A549 (cell line): ENCODE measurements around the gene CD300C. TPM values are rescaled to one million over a fixed set of nuclear protein-coding genes. Genes with fewer than 3 reads are reported as not detected.

Experiments
- ATAC-seq, 2 experiments: fragments of 200-7000 bp in 1 of 2; fragments of >200 bp in 1 of 2; cut with Nextera tagmentation in 1 of 2; cut with Tn5 transposase in 1 of 2; 3 replicates each; pipeline versions ENCODE4 v1.8.0 to v1.9.1; 2018 to 2020; ENCODE audit warnings: mild to moderate bottlenecking in 1 of 2, moderate library complexity in 1 of 2
- CTCF ChIA-PET: fragments of 300-600 bp; sonication (Branson Sonifier 250); formaldehyde crosslinking; extraction: SDS; loops from one replicate; lab custom pipeline; 2021; ENCODE audit warnings: antibody characterized with exemption, inconsistent platforms; lab: Yijun Ruan, JAX
- POLR2A ChIA-PET: fragments of 350-600 bp; formaldehyde crosslinking; extraction: SDS; loops from one replicate; lab custom pipeline; 2021; ENCODE audit warnings: antibody characterized with exemption, inconsistent platforms; lab: Yijun Ruan, JAX
- DNase-seq, 2 experiments: peaks; one replicate each; pipeline versions ENCODE4 v3.0.0 to v3.0.0-alpha.2; 2011 to 2016; ENCODE audit warnings: low read depth in 1 of 2, low spot score in 1 of 2
- FAIRE-seq: peaks from 2 replicates; lab custom pipeline; 2011; peaks lifted over from hg19 to GRCh38; lab: Jason Lieb, UNC
- H3K27ac ChIP-seq, 2 experiments: fragments of >200 bp; sonication (Bioruptor Twin); formaldehyde crosslinking; 3 replicates each; pipeline ENCODE4 v1.5.1; 2016 to 2017
- H3K4me1 ChIP-seq: fragments of >200 bp; sonication (Bioruptor Twin); formaldehyde crosslinking; 3 replicates; pipeline ENCODE4 v1.6.1; 2016
- H3K4me2 ChIP-seq: fragments of >200 bp; sonication (Bioruptor Twin); formaldehyde crosslinking; 3 replicates; pipeline ENCODE4 v1.6.1; 2016
- H3K4me3 ChIP-seq: fragments of >200 bp; sonication (Bioruptor Twin); formaldehyde crosslinking; 3 replicates; pipeline ENCODE4 v1.5.1; 2016
- H3K9me3 ChIP-seq: fragments of >200 bp; sonication (Bioruptor Twin); formaldehyde crosslinking; 3 replicates; pipeline ENCODE4 v1.6.1; 2016
- ATOH8 ChIP-seq: fragments of 250-450 bp; sonication (Bioruptor Pico); IDR thresholded peaks from 2 replicates; pipeline ENCODE4 v1.5.0; 2020; ENCODE audit warnings: low read depth, mild to moderate bottlenecking, moderate library complexity
- BCL3 ChIP-seq: fragments of >200 bp; sonication (Bioruptor Twin); formaldehyde crosslinking; IDR thresholded peaks from 3 replicates; pipeline ENCODE4 v1.6.1; 2016
- CHD4 ChIP-seq: fragments of 200-600 bp; sonication (generic); IDR thresholded peaks from 2 replicates; pipeline ENCODE4 v1.6.1; 2016; ENCODE audit warnings: antibody characterized with exemption, mild to moderate bottlenecking, borderline replicate concordance
- CTCF ChIP-seq: fragments of >200 bp; sonication (Bioruptor Twin); formaldehyde crosslinking; IDR thresholded peaks from 3 replicates; pipeline ENCODE4 v1.5.1; 2016
- EP300 ChIP-seq, 2 experiments: fragments of >200 bp; sonication (Bioruptor Twin); formaldehyde crosslinking; IDR thresholded peaks; 2 replicates in 1 of 2; 3 replicates in 1 of 2; pipeline ENCODE4 v1.6.1; 2016 to 2017
- ESRRA ChIP-seq: fragments of 150-350 bp; IDR thresholded peaks from 2 replicates; pipeline ENCODE4 v1.6.1; 2014; ENCODE audit warnings: mild to moderate bottlenecking, low read length, borderline replicate concordance
- HEYL ChIP-seq: fragments of 250-450 bp; sonication (Bioruptor Pico); IDR thresholded peaks from 2 replicates; pipeline ENCODE4 v1.8.0; 2021; ENCODE audit warnings: mild to moderate bottlenecking, moderate library complexity
- HMGXB4 ChIP-seq: fragments of 250-450 bp; sonication (Bioruptor Pico); IDR thresholded peaks from 2 replicates; pipeline ENCODE4 v1.5.0; 2021; ENCODE audit warnings: mild to moderate bottlenecking, moderate library complexity, borderline replicate concordance
- KDM5A ChIP-seq: fragments of 200-600 bp; sonication (generic); IDR thresholded peaks from 2 replicates; pipeline ENCODE4 v1.6.1; 2016; ENCODE audit warnings: antibody characterized with exemption, mild to moderate bottlenecking
- PBX3 ChIP-seq: IDR thresholded peaks from 2 replicates; pipeline ENCODE4 v1.6.1; 2012
- POLR2AphosphoS2 ChIP-seq: conservative IDR thresholded peaks from 2 replicates; pipeline ENCODE4 v1.6.1; 2012; ENCODE audit warnings: low read length, improper control_type of control experiment, inconsistent platforms
- RARB ChIP-seq: fragments of 250-450 bp; sonication (Bioruptor Pico); IDR thresholded peaks from 2 replicates; pipeline ENCODE4 v1.8.0; 2021; ENCODE audit warnings: mild to moderate bottlenecking, moderate library complexity
- REST ChIP-seq: fragments of 200-600 bp; sonication (generic); IDR thresholded peaks from 2 replicates; pipeline ENCODE4 v1.6.1; 2016; ENCODE audit warnings: antibody characterized with exemption, mild to moderate bottlenecking, moderate library complexity
- RNF2 ChIP-seq: fragments of 200-600 bp; sonication (generic); IDR thresholded peaks from 2 replicates; pipeline ENCODE4 v1.6.1; 2016; ENCODE audit warnings: low read depth, mild to moderate bottlenecking, antibody characterized with exemption, moderate library complexity, borderline replicate concordance
- ZFP36 ChIP-seq: fragments of 450-650 bp; IDR thresholded peaks from 2 replicates; pipeline ENCODE4 v1.6.1; 2014; ENCODE audit warnings: borderline replicate concordance; ENCODE audit not compliant: partially characterized antibody
- ZSCAN20 ChIP-seq: fragments of 250-450 bp; sonication (Bioruptor Pico); IDR thresholded peaks from 2 replicates; pipeline ENCODE4 v1.8.0; 2022; ENCODE audit warnings: mild to moderate bottlenecking, moderate library complexity
- WGBS: methylation state at CpG from one replicate; pipeline ENCODE4 v1.1.6; 2017; ENCODE audit errors: missing lambda C conversion rate; 5-methylcytosine and 5-hydroxymethylcytosine counted together
- polyA plus RNA-seq, 4 experiments: library from polyadenylated mRNA; depleted of rRNA in 3 of 4; stranded (reverse); fragments of >200 nt; fragmentation: RNase III in 1 of 4; extraction: RNeasy Plus Mini Kit Qiagen cat#74134 plus additional on column Dnase treatment in 1 of 4; gene quantifications; 2 replicates in 3 of 4; 3 replicates in 1 of 4; pipeline ENCODE4 v1.2.3, GENCODE V29; 2011 to 2017

The CD300C gene
- polyA plus RNA-seq, 2 of the 4 experiments (the other 2 are of a cell fraction): not detected

GRCh38 chr17:74543891-74544760, 1.8 kb downstream of the CD300C start:
- Histone ChIP-seq H3K4me2 (no peak overlapping the region), H3K4me3 (no peak overlapping the region), H3K9me3 (no peaks in the 10 kb centered on the region), H3K27ac (no peak overlapping the region), H3K4me1 (no peaks in the 10 kb centered on the region)
- no peak for FAIRE-seq
- POLR2A ChIA-PET: no interaction called here
- 70% methylated on average over 16 of the region's 18 CpGs for WGBS
- CTCF ChIA-PET: interaction anchor here (0.6 to 1.1 kb wide), 5 partner anchors 11 to 357 kb away, joined by 3 to 4 read pairs (median 3); no protein-coding TSS in a partner anchor
- no peak; a peak in 2 of 6 replicates for ATAC-seq
- TF ChIP-seq RARB (CRISPR knock-in tag) (no peak), HMGXB4 (CRISPR knock-in tag) (no peak)
- no peak for DNase-seq

- H3K4me2 ChIP-seq: no peak overlapping the region
- no peak overlapping the region for H3K4me3 ChIP-seq
- FAIRE-seq: no peak
- POLR2A ChIA-PET: no interaction called here
- CTCF ChIA-PET: interaction anchor here (0.6 to 1.1 kb wide), 5 partner anchors 10 to 356 kb away, joined by 3 to 4 read pairs (median 3); no protein-coding TSS in a partner anchor
- H3K27ac ChIP-seq: no peak overlapping the region
- no peak for ATAC-seq
- no peak for DNase-seq
- H3K4me1 ChIP-seq: no peaks in the 10 kb centered on the region
- TF ChIP-seq EP300 (IDR thresholded peaks at IDR 0.05): no peak
- no peak for TF ChIP-seq RNF2
- no peak for TF ChIP-seq BCL3
- TF ChIP-seq CTCF: no peak
- TF ChIP-seq ZFP36: no peak
- no peak for TF ChIP-seq POLR2AphosphoS2
- TF ChIP-seq ZSCAN20: no peak
- H3K9me3 ChIP-seq: no peaks in the 10 kb centered on the region
- 41% methylated on average over 13 of the region's 14 CpGs for WGBS
These were observed 2.5 kb downstream of the CD300C start for GRCh38 chr17:74543406-74543805.

GRCh38 chr17:74542727-74543383, 3.1 kb downstream of the CD300C start:
- CTCF ChIA-PET: interaction anchor here (0.7 to 1.1 kb wide), 3 partner anchors 10 to 163 kb away, joined by 3 to 4 read pairs (median 3); no protein-coding TSS in a partner anchor
- no peak for FAIRE-seq
- no peak overlapping the region for H3K4me2 ChIP-seq
- TF ChIP-seq ESRRA (no peak), REST (no peak), CHD4 (no peak), BCL3 (no peak), ATOH8 (CRISPR knock-in tag) (no peak), HEYL (no peak), KDM5A (no peak), PBX3 (no peak), ZSCAN20 (no peak)

More at GRCh38 chr17:74542727-74543383, 3.1 kb downstream of the CD300C start:
- DNase-seq (no peak), ATAC-seq (no peak)
- H3K27ac ChIP-seq: no peak overlapping the region
- POLR2A ChIA-PET: no interaction called here
- WGBS: 66% methylated on average over 16 of the region's 17 CpGs
- no peak overlapping the region for H3K4me3 ChIP-seq
- no peaks in the 10 kb centered on the region for H3K9me3 ChIP-seq
- H3K4me1 ChIP-seq: no peaks in the 10 kb centered on the region
